Measurements from ENCODE around the gene LMF1.
A peak's percentile ranks its signal among the peaks of the same experiment; 100 is the strongest.
"Not testable (repeated sequence)": the region's sequence is repeated elsewhere in the genome, so short reads cannot be mapped to it uniquely, and the experiment has no call there.

Gene LMF1

DNA sequence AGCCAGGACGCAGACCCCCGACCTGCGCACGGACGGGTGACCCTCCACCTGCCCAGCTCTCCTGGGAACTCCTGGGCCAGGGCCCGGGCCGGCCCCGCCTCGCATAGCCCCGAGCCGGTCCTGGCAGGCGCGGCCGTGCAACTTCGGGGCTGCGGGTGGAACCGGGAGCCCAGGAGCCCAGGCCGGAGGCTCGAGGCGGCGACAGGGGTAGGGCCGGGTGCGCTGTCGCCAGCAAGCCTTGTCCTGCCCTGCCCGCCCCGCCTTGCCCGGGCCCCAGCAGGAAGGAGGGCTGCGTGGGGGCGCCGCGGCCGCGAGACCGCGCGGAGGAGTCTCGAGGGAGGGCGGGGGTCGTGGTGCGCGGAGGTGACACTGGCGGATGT is 408 bp downstream of the LMF1 start:
- DNase-seq (ENCODE audit: low read depth in 3 of 3), result no peak

DNA sequence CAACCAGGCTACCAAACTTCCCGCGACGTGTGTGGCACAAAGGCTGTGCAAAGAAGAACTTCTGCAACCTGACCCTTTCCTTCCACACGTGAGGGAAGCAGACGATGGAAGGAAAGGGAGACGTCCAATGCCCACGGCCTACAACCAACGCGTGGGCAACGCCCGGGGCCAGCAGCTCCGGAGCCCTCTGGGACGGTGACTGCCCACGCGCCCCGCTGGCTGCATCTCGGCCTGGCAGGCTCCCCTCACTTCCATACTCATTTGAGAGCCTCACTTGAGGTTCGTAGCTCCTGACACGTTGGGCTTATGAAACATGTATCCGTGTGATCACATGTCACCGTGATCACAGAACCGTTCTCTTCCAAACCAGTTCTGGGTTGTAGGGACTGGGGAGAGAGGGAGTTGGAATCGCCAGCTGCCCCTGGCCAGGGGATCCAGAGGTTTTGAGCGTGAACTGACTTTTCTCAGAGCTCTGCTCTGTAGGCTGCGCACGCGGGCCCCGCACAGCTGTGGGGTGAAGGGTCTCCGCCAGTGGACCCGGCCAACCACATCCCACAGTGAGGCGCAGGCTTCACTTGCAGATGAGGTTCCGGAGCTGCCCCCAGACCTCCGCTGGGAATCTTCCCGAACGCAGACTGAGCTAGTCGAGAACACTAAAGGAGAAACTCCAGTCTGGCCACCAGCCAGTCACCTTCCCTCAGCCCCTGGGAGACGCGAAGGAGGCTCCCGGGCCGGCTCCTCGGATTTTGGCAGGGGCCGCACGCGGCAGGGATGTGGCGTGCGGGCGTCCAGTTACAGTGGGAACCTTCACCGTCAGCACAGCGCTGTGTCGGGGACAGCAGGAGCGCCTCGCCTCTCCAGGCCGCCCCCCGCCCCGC is 1.0 kb downstream of the LMF1 start:
- no peak for DNase-seq (ENCODE audit: low read depth in 3 of 3)

DNA sequence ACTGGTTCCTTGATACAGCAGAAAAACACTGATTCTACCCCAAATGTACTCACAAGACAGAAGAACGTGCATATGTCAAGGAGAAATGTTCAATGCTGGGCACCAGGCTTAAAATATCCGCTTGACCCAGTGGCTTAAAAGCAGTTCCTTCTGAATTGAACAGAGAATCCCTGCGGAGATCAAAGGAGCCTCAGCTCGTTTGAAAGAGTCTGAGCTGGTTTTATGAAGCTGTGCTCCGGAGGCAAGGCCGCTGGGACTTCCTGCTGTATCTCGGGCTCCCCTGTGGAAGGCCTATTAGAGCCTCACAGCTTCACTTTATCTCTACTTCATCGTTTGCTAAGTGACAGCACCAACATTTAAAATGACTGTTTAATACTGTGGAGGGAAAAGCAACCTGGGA is 2.2 kb downstream of the LMF1 start:
- no peak for DNase-seq (ENCODE audit: low read depth in 3 of 3)

DNA sequence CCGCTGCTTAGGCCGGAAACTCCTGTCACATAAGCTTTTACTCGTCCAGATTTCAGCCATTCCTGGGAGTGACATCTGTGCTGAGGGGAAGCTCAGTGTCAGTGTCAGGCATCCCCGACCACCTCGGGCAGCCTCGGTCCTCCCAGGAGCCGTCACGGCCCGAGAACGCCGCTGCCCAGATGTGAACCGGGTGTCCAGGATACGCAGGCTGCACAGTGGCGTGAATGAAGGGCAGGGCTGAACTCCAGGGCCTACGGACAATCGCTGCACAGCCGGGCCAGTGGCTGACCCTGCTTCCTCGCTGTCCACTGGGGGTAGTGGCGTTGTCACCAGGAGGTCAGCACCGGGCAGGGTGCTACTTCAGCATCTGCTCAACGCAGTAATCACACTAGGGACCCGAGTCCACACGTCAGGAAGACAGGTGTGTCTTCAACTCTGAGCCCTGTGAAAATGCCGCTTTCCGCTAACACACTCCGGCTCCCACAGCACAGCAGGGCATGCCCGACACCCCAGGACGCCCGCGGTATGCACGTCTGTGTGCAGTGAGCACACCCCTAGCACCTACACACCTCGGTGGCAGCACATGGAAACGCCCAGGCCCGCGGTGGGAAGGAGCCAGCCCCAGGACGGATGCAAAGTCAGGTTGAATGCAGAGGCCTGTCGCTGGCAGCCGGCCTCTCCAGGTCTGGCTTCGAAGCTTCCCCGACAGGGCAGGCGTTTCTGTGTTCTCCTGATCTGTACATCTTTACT is 3.1 kb downstream of the LMF1 start:
- no peak for DNase-seq (ENCODE audit: low read depth in 3 of 3)

DNA sequence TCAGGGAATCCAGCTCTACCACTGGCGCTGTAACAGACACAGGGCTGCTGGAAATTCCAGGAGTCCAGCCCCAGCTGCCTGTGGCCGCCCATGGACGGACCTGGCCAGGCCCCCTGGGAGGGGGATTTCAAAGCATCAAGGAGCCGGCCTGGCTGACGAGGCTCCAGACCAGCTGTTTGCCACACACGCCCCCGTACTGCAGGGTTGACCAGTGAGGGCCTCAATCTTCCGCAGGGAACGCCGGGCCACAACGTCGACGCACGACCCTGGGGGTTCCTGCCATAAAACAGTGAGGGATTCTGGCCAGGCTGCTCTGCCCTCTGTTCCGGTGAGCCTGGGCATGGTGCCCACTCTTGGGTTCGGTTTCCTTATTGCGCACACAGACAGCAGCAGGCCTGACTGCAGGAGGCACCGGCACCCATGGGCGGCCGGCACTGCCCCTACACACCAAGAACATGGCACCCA is 3.7 kb downstream of the LMF1 start:
- no peak for DNase-seq (ENCODE audit: low read depth in 3 of 3)

DNA sequence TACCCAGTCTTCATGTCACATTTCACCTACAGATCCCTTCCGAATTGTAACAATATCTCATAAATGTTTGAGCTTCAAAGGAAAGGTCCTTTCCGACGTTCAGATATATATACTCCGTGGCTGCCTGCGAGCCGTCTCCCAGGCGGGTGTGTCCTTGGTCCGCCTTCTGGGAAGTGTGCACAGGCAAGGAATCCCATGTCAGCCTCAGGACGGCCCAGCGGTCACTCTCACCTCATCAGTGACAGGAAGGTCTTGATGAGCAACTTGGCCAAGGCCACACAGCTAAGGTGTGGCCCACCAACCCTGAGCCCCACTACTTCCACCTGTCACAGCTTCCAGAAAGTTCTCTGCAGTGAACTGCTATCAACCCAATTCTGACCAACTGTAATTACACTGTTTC is 4.3 kb downstream of the LMF1 start:
- DNase-seq (ENCODE audit: low read depth in 3 of 3), result no peak

DNA sequence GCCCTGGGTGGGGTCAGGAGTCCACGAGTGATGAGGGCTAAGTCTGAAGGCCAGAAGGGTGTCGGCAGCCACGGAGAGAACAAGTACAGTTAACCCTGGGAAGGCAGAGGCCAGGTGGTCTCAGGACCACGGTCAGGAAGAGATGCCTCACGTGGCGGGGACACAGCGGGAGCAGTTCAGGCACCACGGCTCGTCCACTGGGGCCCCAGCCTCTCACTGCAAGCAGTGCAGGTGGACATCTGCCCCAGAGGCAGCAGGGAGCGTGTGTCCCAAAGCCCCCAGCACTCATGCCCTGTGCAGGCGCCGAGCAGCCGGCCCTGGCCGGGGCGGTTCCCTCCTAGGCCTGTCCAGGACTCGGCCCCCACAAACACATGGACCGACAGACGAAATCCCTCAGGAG is 4.7 kb downstream of the LMF1 start:
- DNase-seq (ENCODE audit: low read depth in 3 of 3), result no peak

DNA sequence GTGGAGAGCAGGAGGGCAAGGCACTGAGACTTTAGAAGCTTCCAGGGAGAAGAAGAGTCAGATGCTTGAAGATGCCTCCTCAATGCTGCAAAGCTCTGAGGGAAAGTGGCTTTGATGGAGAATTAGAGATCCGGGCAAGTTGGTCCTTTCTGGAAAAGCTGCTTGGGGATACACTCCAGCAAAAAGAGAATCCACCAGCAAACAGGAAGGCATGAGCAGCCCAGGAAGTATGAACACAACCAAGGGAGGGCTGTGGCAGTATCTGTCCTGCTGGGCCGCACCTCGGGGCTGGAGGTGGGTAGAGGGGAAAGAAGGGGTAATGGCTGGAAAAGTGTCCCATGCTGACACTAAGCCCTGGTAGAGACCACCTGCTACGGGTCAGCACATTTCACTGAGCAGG is 5.3 kb downstream of the LMF1 start:
- no peak for DNase-seq (ENCODE audit: low read depth in 3 of 3)

DNA sequence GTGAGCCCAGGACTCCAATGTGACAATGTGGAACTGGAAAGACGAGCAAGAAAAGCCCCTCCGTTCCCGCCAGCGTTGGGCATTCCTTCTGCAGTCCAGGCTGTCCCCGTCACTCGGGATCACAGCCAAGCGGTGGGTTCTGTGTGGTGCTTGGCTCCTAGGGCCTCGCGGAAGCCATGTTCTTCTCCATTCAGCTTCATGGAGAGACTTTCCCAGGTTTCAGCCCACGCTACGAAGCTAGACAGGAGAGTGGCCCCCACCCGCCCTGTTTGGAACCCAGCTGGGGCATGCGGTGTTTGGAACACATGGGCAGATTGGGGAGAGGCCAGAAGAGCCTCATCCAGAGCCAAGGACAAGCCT is 5.8 kb downstream of the LMF1 start:
- no peak for DNase-seq (ENCODE audit: low read depth in 3 of 3)

DNA sequence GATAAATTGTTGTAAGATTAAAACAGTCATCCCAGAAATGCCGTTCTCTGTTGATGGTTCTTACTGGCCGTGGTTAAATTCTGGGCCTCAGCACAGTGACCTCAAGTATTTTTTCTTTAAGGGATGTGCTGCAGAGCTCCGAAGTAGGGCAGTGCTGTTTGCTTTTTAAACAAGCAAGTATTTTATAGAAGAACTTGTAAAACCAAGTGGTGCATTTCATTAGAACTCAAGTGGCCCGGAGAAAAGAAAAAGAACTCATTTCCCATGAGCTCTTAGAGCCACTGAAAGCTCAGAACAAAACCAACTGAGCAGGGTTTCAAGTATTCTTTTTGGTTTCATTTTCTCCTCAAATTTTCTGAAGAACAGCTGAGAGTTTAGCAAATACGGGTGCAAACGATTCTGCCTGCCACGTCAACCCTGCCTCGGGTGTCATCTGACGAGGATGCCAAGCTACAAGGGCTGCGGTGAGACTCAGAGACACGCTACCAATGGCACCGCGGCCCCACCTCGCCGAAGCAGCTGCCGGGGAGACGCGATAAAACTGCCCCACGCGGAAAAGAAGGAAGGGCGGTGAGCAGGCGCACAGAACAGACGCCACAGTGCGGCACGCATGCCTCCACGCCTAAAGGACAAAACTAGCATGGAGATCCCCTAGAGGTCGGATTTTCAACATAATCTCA is 6.3 kb downstream of the LMF1 start:
- peak in 2 of 3 experiments; percentile 51 to 65 for DNase-seq (ENCODE audit: low read depth in 3 of 3)

DNA sequence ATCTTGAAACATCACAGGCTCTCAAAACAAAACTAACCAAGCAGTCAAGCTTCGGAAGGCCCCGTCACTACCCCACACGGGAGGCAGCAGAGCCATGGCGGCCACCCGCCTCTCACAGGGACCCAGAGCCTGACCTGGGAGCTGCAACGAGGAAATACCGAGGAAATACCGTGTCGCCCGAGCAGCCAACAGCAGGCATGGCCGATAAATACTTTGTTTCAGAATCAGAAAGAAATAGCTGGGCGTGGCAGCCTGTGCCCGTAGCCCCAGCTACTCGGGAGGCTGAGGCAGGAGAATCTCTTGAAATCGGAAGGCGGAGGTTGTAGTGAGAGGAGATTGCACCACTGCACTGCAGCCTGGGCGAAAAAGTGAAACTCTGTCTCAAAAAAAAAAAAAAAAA is 6.9 kb downstream of the LMF1 start:
- DNase-seq (ENCODE audit: low read depth in 3 of 3), result no peak

DNA sequence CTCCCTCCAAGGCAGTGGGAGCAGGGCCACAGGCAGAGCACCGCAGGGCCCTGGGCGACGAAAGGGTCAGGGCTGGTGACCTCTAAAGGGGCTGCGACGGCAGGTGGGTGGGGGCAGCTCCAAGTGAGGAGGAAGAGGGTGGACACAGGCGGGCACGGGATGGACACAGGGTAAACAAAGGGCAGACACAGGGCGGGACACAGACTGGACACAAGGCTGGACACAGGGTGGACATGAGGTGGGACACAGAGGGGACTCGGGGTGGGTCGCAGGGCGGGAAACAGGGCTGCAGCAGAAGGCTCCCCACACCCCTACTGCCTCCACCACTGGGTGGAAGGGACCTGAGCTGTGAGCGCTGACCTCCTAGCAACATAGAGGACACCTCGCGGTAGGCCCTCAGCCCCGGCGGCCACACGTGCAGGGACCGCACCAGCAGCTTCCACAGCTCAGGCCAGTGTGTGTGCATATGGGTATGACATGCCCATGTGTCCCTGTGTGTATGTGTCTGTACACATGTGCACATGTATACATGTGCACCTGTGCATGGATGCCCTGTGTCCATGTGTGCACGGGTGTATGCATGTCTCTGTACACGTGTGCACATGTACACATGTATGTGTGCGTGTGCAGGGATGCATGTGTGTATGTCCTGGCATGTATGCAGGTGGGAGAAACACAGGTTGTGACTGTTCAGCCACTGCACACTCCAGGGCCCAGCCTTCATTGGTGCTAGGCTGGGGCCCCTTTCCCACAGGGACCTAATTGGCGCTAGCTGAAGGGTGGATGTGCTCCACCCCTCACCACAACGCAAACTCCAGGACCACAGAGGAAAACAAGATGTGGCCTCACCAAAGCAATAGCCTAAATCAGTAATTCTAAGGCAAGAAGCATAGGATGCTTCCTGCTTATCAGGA is 7.6 kb downstream of the LMF1 start:
- no peak for DNase-seq (ENCODE audit: low read depth in 3 of 3)

DNA sequence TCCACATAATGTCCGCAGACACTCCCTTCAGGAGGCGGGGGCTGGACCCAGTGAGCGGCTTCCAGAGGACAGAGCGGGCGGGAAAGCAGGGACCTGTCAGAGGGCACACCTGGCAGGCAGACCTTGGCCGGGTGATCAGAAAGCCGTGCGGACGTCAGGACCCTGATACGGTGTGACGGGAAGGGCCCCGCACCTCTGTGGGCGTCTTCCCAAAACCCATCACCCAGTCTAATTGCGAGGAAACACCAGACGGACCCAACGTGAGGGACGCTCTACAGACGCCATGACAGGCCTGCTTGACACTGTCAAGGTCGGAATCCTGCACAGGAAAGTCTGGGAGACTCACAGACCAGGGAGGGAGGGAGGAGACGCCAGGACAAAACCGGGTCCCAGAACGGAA is 8.4 kb downstream of the LMF1 start:
- no peak for DNase-seq (ENCODE audit: low read depth in 3 of 3)

DNA sequence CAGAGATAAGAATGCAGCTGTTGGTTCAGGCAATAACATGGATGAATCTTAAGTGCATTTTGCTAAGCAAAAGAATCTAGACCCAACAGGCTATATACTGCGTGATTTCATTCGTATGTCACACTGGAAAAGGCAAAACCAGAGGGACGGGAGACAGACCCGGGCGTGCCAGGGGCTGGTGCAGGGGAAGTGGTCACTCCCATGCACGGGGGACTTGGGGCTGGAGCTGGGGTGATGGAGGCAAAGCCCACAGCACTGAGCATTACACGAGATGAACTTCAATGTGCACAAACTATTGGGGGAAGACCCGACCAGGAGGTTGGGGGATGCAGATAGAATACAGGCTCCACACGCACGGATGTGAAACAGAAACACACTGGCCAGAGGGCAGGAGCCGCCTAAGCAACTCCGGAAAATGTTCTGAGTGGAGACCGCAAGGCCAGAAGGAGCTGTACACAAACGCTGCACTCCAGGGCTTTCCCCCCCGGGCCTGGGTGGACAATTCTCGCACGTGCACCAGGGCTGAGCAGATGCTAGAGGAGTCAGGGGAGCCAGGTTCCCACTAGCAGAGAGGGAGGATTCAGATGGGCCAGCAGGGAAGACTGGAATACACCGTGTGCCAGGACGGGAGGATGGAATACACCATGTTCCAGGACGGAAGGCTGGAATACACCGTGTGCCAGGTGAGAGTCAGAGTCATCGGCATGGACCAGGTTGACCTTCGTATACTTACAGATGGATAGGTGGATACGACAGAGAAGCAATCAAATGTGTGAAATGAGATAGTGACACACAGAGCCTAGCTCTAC is 11.3 kb downstream of the LMF1 start:
- DNase-seq (ENCODE audit: low read depth in 3 of 3), result no peak

DNA sequence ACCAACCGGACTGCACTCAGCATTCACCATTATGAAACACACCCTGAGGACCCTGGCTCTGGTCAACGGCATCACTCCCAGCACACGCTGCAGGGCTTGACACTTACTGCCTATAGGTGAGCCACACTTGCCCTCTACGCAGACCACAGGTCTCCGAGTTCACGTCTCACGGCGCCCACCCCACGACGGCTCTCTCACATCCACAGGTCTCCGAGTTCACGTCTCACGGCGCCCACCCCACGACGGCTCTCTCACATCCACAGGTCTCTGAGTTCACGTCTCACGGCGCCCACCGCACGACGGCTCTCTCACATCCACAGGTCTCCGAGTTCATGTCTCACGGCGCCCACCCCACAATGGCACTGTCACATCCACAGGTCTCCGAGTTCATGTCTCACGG is 15.0 kb downstream of the LMF1 start:
- not testable (repeated sequence) for DNase-seq (ENCODE audit: low read depth in 3 of 3)

DNA sequence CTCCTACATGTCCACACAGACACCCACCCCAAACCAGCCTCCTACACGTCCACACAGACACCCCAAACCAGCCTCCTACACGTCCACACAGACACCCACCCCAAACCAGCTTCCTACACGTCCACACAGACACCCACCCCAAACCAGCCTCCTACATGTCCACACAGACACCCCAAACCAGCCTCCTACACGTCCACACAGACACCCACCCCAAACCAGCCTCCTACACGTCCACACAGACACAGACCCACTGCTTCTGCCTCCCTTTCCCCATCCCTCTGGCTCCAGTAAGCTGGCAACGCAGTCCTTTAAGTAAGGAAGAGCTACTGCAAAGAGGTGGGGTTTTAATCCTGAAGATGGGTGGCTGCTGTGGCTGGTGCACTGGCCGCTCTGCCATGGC is 17.0 kb downstream of the LMF1 start:
- not testable (repeated sequence) for DNase-seq (ENCODE audit: low read depth in 3 of 3)

DNA sequence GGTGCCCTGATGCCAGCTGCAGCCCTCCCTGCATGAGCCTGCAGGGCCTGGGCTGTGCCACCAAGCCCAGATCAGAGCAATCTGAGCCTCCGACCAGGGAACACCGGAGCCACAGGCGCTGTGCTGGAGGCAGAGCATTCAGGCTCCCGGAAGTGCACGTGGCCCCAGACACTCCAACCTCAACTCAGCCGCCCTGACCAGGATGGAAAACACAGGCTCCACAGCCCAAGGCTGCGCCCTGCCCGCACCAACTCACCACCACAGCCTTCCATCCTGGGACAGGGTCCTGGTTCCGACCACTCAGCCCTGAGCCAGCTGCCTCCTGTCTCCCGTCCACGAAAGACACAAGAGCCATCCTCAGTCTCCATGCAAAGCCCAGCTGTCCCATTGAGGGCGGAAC is 18.5 kb downstream of the LMF1 start:
- DNase-seq (ENCODE audit: low read depth in 3 of 3), result no peak

DNA sequence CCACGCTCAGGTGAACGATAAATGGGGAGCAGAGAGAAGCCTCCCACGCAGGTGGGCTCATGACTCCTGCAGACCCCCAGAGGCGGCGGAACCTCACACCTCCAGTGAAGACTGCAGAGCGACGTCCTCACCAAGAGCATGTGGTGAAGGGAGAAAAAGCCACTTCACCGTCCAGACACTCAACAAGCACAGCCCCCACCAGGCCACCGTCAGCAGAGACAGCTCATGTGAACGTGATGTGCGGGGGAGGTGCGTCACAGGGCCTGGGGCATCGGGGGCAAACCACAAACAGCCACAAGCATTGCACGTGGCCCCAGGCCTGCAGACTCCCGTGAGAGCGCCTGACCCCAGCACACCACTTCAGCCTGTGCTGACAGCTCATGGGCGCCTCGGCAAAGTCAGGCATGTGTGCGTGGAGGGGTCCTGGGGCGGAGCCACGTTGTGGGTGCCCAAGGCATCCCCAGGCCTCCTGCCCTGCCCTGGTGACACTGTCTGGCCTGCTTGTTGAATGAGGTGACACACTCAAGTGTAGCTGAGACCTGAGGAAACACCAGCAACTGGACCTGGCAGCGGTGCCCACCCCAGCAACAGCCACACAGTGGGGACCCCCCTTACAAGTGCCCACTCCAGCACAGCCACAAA is 19.0 kb downstream of the LMF1 start:
- no peak for DNase-seq (ENCODE audit: low read depth in 3 of 3)

DNA sequence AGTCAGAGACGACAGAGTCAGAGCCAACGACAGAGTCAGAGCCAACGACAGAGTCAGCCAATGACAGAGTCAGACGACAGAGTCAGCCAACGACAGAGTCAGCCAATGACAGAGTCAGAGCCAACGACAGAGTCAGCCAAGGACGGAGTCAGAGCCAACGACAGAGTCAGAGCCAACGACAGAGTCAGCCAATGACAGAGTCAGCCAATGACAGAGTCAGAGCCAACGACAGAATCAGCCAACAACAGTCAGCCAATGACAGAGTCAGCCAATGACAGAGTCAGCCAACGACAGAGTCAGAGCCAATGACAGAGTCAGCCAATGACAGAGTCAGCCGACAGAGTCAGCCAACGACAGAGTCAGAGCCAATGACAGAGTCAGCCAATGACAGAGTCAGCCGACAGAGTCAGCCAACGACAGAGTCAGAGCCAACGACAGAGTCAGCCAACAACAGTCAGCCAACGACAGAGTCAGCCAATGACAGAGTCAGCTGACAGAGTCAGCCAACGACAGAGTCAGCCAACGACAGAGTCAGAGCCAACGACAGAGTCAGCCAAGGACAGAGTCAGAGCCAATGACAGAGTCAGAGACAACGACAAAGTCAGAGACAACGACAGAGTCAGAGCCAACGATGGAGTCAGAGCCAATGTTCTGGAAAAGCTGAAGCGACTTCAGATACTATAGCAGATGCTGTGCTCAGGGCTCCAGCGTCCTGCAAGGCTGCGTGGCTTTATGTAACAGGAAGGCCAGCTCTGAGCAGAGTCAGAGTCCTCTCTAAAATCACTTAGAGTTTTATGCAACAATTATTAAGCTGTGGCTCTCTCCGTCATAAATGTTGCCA is 19.8 kb downstream of the LMF1 start:
- not testable (repeated sequence) for DNase-seq (ENCODE audit: low read depth in 3 of 3)
